H1 (cell line): ENCODE measurements around the gene TRAK1. TPM values are rescaled to one million over a fixed set of nuclear protein-coding genes. Genes with fewer than 3 reads are reported as not detected.

Source experiments
- CTCF ChIA-PET: fragments of 300-600 bp; sonication (Branson Sonifier 250); formaldehyde crosslinking; loops from one replicate; lab custom pipeline; 2021; ENCODE audit not compliant: partially characterized antibody; lab: Charles Lee
- POLR2A ChIA-PET: fragments of 300-600 bp; sonication (Branson Sonifier 250); formaldehyde crosslinking; loops from one replicate; lab custom pipeline; 2021; ENCODE audit warnings: inconsistent platforms; ENCODE audit not compliant: partially characterized antibody; lab: Charles Lee
- DNase-seq, 2 experiments: peaks; one replicate each; pipeline versions ENCODE4 v3.0.0 to v3.0.0-alpha.2; 2010 to 2022; ENCODE audit warnings: low spot score in 2 of 2, low read depth in 1 of 2, mixed read lengths in 1 of 2
- FAIRE-seq: peaks from 2 replicates; lab custom pipeline; 2011; peaks lifted over from hg19 to GRCh38; lab: Jason Lieb, UNC
- H2AFZ ChIP-seq: 2 replicates; pipeline ENCODE4 v1.8.1; 2012; ENCODE audit warnings: low read length, inconsistent platforms
- H2AK5ac ChIP-seq: 2 replicates; pipeline ENCODE4 v1.6.1; 2013; ENCODE audit warnings: low read depth, low read length
- H2BK120ac ChIP-seq: replicated peaks from 2 replicates; pipeline ENCODE3; 2013; ENCODE audit warnings: low read depth, low read length, inconsistent platforms
- H2BK12ac ChIP-seq: 2 replicates; pipeline ENCODE4 v1.6.1; 2013; ENCODE audit warnings: low read depth, low read length
- H2BK15ac ChIP-seq: 2 replicates; pipeline ENCODE4 v1.6.1; 2013; ENCODE audit warnings: low read length
- H2BK20ac ChIP-seq: 2 replicates; pipeline ENCODE4 v1.6.1; 2013; ENCODE audit warnings: low read length
- H2BK5ac ChIP-seq: 2 replicates; pipeline ENCODE4 v1.6.1; 2013; ENCODE audit warnings: low read depth, low read length
- H3K14ac ChIP-seq: 2 replicates; pipeline ENCODE4 v1.6.1; 2013; ENCODE audit warnings: inconsistent platforms; ENCODE audit not compliant: insufficient read length
- H3K18ac ChIP-seq: 2 replicates; pipeline ENCODE4 v1.6.1; 2013; ENCODE audit warnings: low read length; ENCODE audit errors: extremely low read depth
- H3K23ac ChIP-seq: 2 replicates; pipeline ENCODE4 v1.6.1; 2013; ENCODE audit warnings: inconsistent platforms; ENCODE audit not compliant: insufficient read length
- H3K23me2 ChIP-seq: 2 replicates; pipeline ENCODE4 v1.6.1; 2013; ENCODE audit warnings: low read depth, low read length
- H3K27ac ChIP-seq: 2 replicates; pipeline ENCODE4 v1.6.1; 2011; ENCODE audit warnings: low read depth, low read length, inconsistent platforms
- H3K27me3 ChIP-seq, 4 experiments: replicated peaks in 1 of 4; 1 replicate in 1 of 4; 2 replicates in 3 of 4; pipeline versions ENCODE4 v1.6.1 to v1.8.1; 2011 to 2013; ENCODE audit warnings: low read length in 3 of 4, mild to moderate bottlenecking in 3 of 4, inconsistent platforms in 2 of 4, mixed read lengths in 2 of 4, moderate library complexity in 1 of 4; ENCODE audit not compliant: control insufficient read depth in 3 of 4, insufficient read depth in 3 of 4; ENCODE audit errors: extremely low read depth in 1 of 4
- H3K36me3 ChIP-seq, 4 experiments: 2 replicates each; pipeline versions ENCODE4 v1.6.1 to v1.8.1; 2011 to 2013; ENCODE audit warnings: mild to moderate bottlenecking in 4 of 4, low read length in 3 of 4, moderate library complexity in 2 of 4, control low read depth in 1 of 4, inconsistent platforms in 1 of 4; ENCODE audit not compliant: insufficient read depth in 4 of 4, control insufficient read depth in 2 of 4
- H3K4ac ChIP-seq: replicated peaks from 2 replicates; pipeline ENCODE3; 2013; ENCODE audit warnings: low read length, low read depth, mixed read lengths, inconsistent platforms; ENCODE audit not compliant: insufficient read length
- H3K4me1 ChIP-seq, 4 experiments: replicated peaks in 1 of 4; 1 replicate in 1 of 4; 2 replicates in 3 of 4; pipeline versions ENCODE4 v1.6.1 to v1.8.1; 2011 to 2013; ENCODE audit warnings: low read length in 3 of 4, inconsistent platforms in 2 of 4, mixed read lengths in 1 of 4; ENCODE audit not compliant: insufficient read depth in 4 of 4, control insufficient read depth in 3 of 4
- H3K4me2 ChIP-seq, 2 experiments: 2 replicates each; pipeline versions ENCODE4 v1.6.1 to v1.8.1; 2011 to 2013; ENCODE audit warnings: low read depth in 2 of 2, low read length in 2 of 2, control low read depth in 1 of 2, inconsistent platforms in 1 of 2, mild to moderate bottlenecking in 1 of 2; ENCODE audit not compliant: insufficient read depth in 1 of 2
- H3K4me3 ChIP-seq, 4 experiments: fragments of 200-600, 300-600 bp in 1 of 4; sonication (generic), shearing (Covaris generic), sonication (Bioruptor Twin) in 1 of 4; 2 replicates each; pipeline versions ENCODE4 v1.5.1 to v1.8.1; 2011 to 2016; ENCODE audit warnings: low read length in 4 of 4, low read depth in 3 of 4, control low read depth in 2 of 4, inconsistent platforms in 2 of 4, mild to moderate bottlenecking in 2 of 4, mixed read lengths in 1 of 4, moderate library complexity in 1 of 4; ENCODE audit not compliant: insufficient read depth in 2 of 4; ENCODE audit errors: extremely low read depth in 1 of 4
- H3K56ac ChIP-seq: replicated peaks from 2 replicates; pipeline ENCODE3; 2013; ENCODE audit warnings: low read depth, mild to moderate bottlenecking, mixed read lengths, low read length, inconsistent platforms; ENCODE audit not compliant: insufficient read length
- H3K79me1 ChIP-seq: 2 replicates; pipeline ENCODE4 v1.6.1; 2013; ENCODE audit warnings: low read depth, low read length, control low read depth
- H3K79me2 ChIP-seq, 2 experiments: 2 replicates each; pipeline versions ENCODE4 v1.6.1 to v1.8.1; 2012 to 2013; ENCODE audit warnings: low read length in 2 of 2, mild to moderate bottlenecking in 2 of 2, inconsistent platforms in 1 of 2; ENCODE audit not compliant: insufficient read depth in 2 of 2, control insufficient read depth in 1 of 2
- H3K9ac ChIP-seq, 4 experiments: replicated peaks in 1 of 4; 1 replicate in 1 of 4; 2 replicates in 3 of 4; pipeline versions ENCODE4 v1.6.1 to v1.8.1; 2011 to 2013; ENCODE audit warnings: low read depth in 3 of 4, low read length in 3 of 4, control low read depth in 2 of 4, mild to moderate bottlenecking in 2 of 4, moderate library complexity in 2 of 4, inconsistent platforms in 1 of 4; ENCODE audit errors: extremely low read depth in 1 of 4
- H3K9me3 ChIP-seq, 2 experiments: 2 replicates each; pipeline versions ENCODE4 v1.6.1 to v1.8.1; 2012 to 2013; ENCODE audit warnings: mild to moderate bottlenecking in 2 of 2, moderate library complexity in 2 of 2, control low read depth in 1 of 2, inconsistent platforms in 1 of 2, low read depth in 1 of 2, low read length in 1 of 2, mixed read lengths in 1 of 2; ENCODE audit not compliant: insufficient read depth in 2 of 2
- H4K20me1 ChIP-seq, 2 experiments: replicated peaks in 1 of 2; 2 replicates each; pipeline versions ENCODE3 to v1.8.1; 2011 to 2013; ENCODE audit warnings: inconsistent platforms in 2 of 2, low read length in 2 of 2, mild to moderate bottlenecking in 1 of 2; ENCODE audit not compliant: insufficient read depth in 2 of 2, control insufficient read depth in 1 of 2
- H4K5ac ChIP-seq: 2 replicates; pipeline ENCODE4 v1.6.1; 2013; ENCODE audit warnings: low read length, low read depth, mixed read lengths, inconsistent platforms; ENCODE audit not compliant: insufficient read length
- H4K8ac ChIP-seq: 2 replicates; pipeline ENCODE4 v1.8.0; 2013; ENCODE audit warnings: mild to moderate bottlenecking, moderate library complexity, low read length, inconsistent platforms; ENCODE audit not compliant: insufficient read depth; ENCODE audit errors: extremely low read depth
- H4K91ac ChIP-seq: replicated peaks from 2 replicates; pipeline ENCODE3; 2013; ENCODE audit warnings: low read length, mixed read lengths, inconsistent platforms; ENCODE audit not compliant: insufficient read length
- HDAC2 ChIP-seq, 2 experiments: fragments of 300-600 bp in 1 of 2; sonication (generic) in 1 of 2; IDR thresholded peaks; 2 replicates each; pipeline ENCODE4 v1.6.1; 2011 to 2012; ENCODE audit warnings: low read depth in 2 of 2, low read length in 2 of 2, mild to moderate bottlenecking in 2 of 2, moderate library complexity in 2 of 2, borderline replicate concordance in 1 of 2, inconsistent platforms in 1 of 2
- RNF2 ChIP-seq: fragments of 200-900, 300-1000 bp; sonication (generic); IDR thresholded peaks from 2 replicates; pipeline ENCODE4 v1.7.1; 2016; ENCODE audit warnings: borderline replicate concordance, low read depth, mild to moderate bottlenecking, antibody characterized with exemption, low read length; ENCODE audit not compliant: poor library complexity, severe bottlenecking; ENCODE audit errors: missing control alignments
- WGBS, 2 experiments: shearing (Covaris generic) in 1 of 2; methylation state at CpG; one replicate each; pipeline versions ENCODE4 v1.1.6 to v1.1.7; 2013 to 2015; ENCODE audit warnings: low lambda C conversion rate in 2 of 2, mixed read lengths in 2 of 2, inconsistent platforms in 1 of 2, low coverage in 1 of 2, missing lambda C conversion rate in 1 of 2; ENCODE audit not compliant: insufficient replicate concordance in 2 of 2, insufficient coverage in 1 of 2, insufficient read length in 1 of 2; ENCODE audit errors: extremely low coverage in 1 of 2, missing lambda C conversion rate in 1 of 2; 5-methylcytosine and 5-hydroxymethylcytosine counted together
- polyA plus RNA-seq, 7 experiments: library from polyadenylated mRNA; depleted of rRNA in 3 of 7; stranded (reverse) in 5 of 7; unstranded in 2 of 7; fragments of >200 nt in 5 of 7; fragments of 200-250 nt in 2 of 7; gene quantifications; 1 replicate in 5 of 7; 2 replicates in 1 of 7; 4 replicates in 1 of 7; pipeline versions ENCODE4 v1.2.1 to v1.2.3, GENCODE V29; 2011 to 2013; ENCODE audit warnings: missing spikeins in 2 of 7, mixed read lengths in 2 of 7
- total RNA-seq: library from RNA; stranded (reverse); fragmentation: NEBNext Ultra II Directional; extraction: Animal tissue kit (Norgen Biotek cat#: 25700); gene quantifications from 2 replicates; pipeline ENCODE4 v1.2.1, GENCODE V29; 2021

Gene TRAK1
- total and polyA plus RNA-seq, 2 of the 8 experiments (the other 6 are each of a cell fraction or from before 2014, with no cell fraction given), result 21.3 to 32.7 TPM

DNA sequence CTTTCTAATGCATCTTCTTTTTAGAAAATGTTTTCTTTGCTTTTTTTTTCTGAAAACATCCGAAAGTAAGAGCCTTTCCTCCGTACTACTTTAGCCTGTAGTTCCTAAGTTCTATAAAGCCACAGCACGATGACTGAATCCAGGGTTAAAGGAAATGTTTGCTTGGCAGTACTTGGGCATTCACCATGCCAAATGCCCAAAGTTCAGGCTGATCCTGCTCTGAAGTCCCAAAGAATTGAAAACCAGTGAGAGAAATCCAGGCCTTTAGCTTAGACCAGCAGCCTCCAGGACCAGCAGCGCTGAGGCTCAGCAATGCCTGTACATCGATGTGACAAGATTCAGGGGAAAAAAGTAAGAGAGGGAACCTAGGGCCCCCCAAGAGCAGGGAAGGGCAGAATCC, 139.7 kb downstream of the TRAK1 start:
- Histone ChIP-seq H3K23ac (no peak overlapping the region), H2BK20ac (no peak overlapping the region), H2BK120ac (no peak overlapping the region), H4K91ac (no peak overlapping the region), H2AFZ (no peak overlapping the region), H3K23me2 (no peaks in the 10 kb centered on the region; the same call in 1 of the 2 replicates), H2BK12ac (no peak overlapping the region), H2BK15ac (no peak overlapping the region), H3K18ac (no peak overlapping the region), H3K9me3 (no peaks in the 10 kb centered on the region), H3K4me3 (no peak overlapping the region), H4K8ac (no peak overlapping the region), H2BK5ac (no peak overlapping the region), H3K14ac (no peak overlapping the region), H3K4ac (no peak overlapping the region), H3K4me2 (no peak overlapping the region), H4K20me1 (no peaks in the 10 kb centered on the region), H3K27ac (no peak overlapping the region), H3K9ac (no peak overlapping the region), H3K79me2 (no peaks in the 10 kb centered on the region), H4K5ac (no peak overlapping the region), H3K56ac (no peak overlapping the region), H3K36me3 (no peaks in the 10 kb centered on the region), H3K4me1 (0 out of 7 replicates have a peak, but pooled peaks cover 0 to 4% (median 0%) of the 10 kb centered on the region in 4 experiments), H3K79me1 (no peaks in the 10 kb centered on the region), H2AK5ac (no peak overlapping the region), H3K27me3 (no peaks in the 10 kb centered on the region; a peak in 1 of 7 replicates)
- POLR2A ChIA-PET, result no interaction called here
- FAIRE-seq (no peak), DNase-seq (no peak)
- 91% methylated on average over 5 of the region's 5 CpGs; no CpG with 5 or more reads in 1 of the 2 experiments for WGBS, 2 experiments
- CTCF ChIA-PET, result interaction anchor here (0.7 to 6.1 kb wide), 6 partner anchors 15 to 314 kb away, joined by 3 to 69 read pairs (median 15); partner anchors contain the start of gene VIPR1
- TF ChIP-seq RNF2, result no peak
- TF ChIP-seq HDAC2 (IDR thresholded peaks at IDR 0.05; ENCODE audit: borderline replicate concordance in 1 of 2, low read depth in 2 of 2, low read length in 2 of 2), result no peak
